ENCODE results near the gene HLF. TPM values are rescaled to one million over a fixed set of nuclear protein-coding genes. Genes with fewer than 3 reads are reported as not detected.

The HLF gene
- total and polyA plus RNA-seq, 10 of the 15 experiments (the other 5 are each of a cell fraction or from before 2014, with no cell fraction given) = 0.01 to 0.33 (median 0.20) TPM; not detected in 3

DNA sequence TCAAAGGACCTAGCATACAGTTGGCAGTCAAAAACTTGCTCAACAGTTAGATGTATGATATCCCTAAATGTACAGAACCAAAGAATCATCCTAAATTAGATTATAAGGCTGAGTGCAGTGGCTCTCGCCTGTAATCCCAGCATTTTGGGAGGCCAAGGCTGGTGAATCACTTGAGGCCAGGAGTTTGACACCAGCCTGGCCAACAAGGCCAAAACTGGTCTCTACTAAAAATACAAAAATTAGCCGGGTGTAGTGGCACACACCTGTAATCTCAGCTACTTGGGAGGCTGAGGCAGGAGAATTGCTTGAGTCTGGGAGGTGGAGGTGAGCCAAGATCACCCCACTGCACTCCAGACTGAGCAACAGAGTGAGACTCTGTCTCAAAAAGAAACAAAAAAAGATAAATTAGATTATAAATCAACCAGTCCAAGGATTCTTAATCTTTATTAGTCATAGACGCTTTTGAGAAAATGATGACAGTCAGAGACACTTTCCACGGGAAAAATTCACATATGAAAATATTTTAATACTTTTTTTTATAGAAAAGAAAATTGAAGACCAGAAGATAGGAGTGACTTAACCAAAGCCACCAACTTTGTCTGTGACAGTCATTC, 79.2 kb downstream of the HLF start (continued):
- TF ChIP-seq, protein P1, sequence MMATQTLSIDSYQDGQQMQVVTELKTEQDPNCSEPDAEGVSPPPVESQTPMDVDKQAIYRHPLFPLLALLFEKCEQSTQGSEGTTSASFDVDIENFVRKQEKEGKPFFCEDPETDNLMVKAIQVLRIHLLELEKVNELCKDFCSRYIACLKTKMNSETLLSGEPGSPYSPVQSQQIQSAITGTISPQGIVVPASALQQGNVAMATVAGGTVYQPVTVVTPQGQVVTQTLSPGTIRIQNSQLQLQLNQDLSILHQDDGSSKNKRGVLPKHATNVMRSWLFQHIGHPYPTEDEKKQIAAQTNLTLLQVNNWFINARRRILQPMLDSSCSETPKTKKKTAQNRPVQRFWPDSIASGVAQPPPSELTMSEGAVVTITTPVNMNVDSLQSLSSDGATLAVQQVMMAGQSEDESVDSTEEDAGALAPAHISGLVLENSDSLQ (IDR thresholded peaks at IDR 0.05) = no peak
- no peak for TF ChIP-seq SUPT20H (IDR thresholded peaks at IDR 0.05; ENCODE audit: borderline replicate concordance, control insufficient read depth, low read depth, low read length)
- no peak for TF ChIP-seq MEF2B (IDR thresholded peaks at IDR 0.05; ENCODE audit: partially characterized antibody, poor library complexity, severe bottlenecking)

DNA sequence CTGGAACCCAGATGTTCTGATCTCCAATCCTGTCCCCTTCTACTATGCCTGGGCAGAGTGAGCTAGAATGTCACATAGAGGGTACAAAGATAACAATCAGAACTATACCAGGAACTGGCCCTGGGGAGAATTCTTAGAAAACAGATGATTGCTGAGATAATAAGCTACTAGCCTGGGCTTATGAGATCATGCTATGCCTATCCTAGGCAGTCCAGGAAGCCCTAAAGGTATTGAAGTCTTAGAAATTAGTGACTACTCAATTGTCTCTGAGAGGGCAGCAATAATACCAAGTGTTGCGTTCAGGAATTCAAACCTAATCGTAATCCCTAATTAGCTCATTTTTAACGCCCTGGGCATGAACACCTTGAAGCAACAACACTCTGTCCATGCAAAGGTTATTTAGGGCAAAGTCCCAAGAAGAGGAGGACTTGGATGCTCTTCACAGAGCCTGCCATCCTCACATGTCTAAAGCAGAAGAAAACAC, 79.8 kb downstream of the HLF start:
- Histone ChIP-seq H3K4me1 (ENCODE audit: control insufficient read depth, insufficient read depth, low read length) (no peaks in the 10 kb centered on the region), H2AFZ (ENCODE audit: control insufficient read depth, low read depth, low read length) (no peak overlapping the region), H3K27me3 (replicated peaks in 1 of 2; ENCODE audit: control insufficient read depth in 2 of 2, insufficient read depth in 2 of 2, low read length in 1 of 2) (no peaks in the 10 kb centered on the region), H3K27ac (ENCODE audit: control insufficient read depth, insufficient read depth) (no peak overlapping the region), H3K36me3 (ENCODE audit: control insufficient read depth in 2 of 2, insufficient read depth in 2 of 2, low read length in 1 of 2) (no peaks in the 10 kb centered on the region), H3K4me3 (no peak overlapping the region), H3K9me3 (replicated peaks; ENCODE audit: control insufficient read depth, insufficient read depth, low read length) (no peaks in the 10 kb centered on the region), H3K79me2 (ENCODE audit: control insufficient read depth, insufficient read depth, low read length) (no peaks in the 10 kb centered on the region), H3K9ac (ENCODE audit: control insufficient read depth, insufficient read depth, low read length) (no peak overlapping the region), H3K4me2 (ENCODE audit: control insufficient read depth, insufficient read depth) (no peak overlapping the region), H4K20me1 (ENCODE audit: control insufficient read depth, insufficient read depth) (no peaks in the 10 kb centered on the region)
- ChIA-PET CTCF (interaction anchor here (0.6 to 8.6 kb wide), 4 partner anchors 50 to 1120 kb away, joined by 3 to 95 read pairs (median 4); no protein-coding TSS in a partner anchor), POLR2A (interaction anchor here (0.5 kb wide), 1 partner anchor 25 kb away, joined by 6 read pairs; no protein-coding TSS in a partner anchor), RAD21 (ENCODE audit: unreplicated experiment) (no interaction called here), SMC1A (ENCODE audit: uncharacterized antibody, unreplicated experiment) (interaction anchor here (0.6 to 1.9 kb wide), 4 partner anchors 10 to 350 kb away, joined by 3 to 7 read pairs (median 4); no protein-coding TSS in a partner anchor)
- no peak for FAIRE-seq
- no peak for ATAC-seq
- no peak for DNase-seq (ENCODE audit: low read depth, low spot score)
- in situ Hi-C loops (cut with MboI) = no loop called here
- no TSS peak for BruUV-seq (replicated peaks)
- 45% methylated on average over 3 of the region's 3 CpGs for WGBS (ENCODE audit: insufficient coverage, insufficient replicate concordance, low lambda C conversion rate, missing lambda C conversion rate)
- intact Hi-C loops (cut with micrococcal nuclease; ENCODE audit: unreplicated experiment) = no loop called here
- TF ChIP-seq HCFC1 (IDR thresholded peaks at IDR 0.05; ENCODE audit: low read length) = no peak
- TF ChIP-seq, protein P2, sequence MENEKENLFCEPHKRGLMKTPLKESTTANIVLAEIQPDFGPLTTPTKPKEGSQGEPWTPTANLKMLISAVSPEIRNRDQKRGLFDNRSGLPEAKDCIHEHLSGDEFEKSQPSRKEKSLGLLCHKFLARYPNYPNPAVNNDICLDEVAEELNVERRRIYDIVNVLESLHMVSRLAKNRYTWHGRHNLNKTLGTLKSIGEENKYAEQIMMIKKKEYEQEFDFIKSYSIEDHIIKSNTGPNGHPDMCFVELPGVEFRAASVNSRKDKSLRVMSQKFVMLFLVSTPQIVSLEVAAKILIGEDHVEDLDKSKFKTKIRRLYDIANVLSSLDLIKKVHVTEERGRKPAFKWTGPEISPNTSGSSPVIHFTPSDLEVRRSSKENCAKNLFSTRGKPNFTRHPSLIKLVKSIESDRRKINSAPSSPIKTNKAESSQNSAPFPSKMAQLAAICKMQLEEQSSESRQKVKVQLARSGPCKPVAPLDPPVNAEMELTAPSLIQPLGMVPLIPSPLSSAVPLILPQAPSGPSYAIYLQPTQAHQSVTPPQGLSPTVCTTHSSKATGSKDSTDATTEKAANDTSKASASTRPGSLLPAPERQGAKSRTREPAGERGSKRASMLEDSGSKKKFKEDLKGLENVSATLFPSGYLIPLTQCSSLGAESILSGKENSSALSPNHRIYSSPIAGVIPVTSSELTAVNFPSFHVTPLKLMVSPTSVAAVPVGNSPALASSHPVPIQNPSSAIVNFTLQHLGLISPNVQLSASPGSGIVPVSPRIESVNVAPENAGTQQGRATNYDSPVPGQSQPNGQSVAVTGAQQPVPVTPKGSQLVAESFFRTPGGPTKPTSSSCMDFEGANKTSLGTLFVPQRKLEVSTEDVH (IDR thresholded peaks at IDR 0.05; ENCODE audit: low read depth, partially characterized antibody) = no peak

All from GM12878 (cell line).